ENCODE results near the gene APBA3.

The APBA3 gene

GRCh38 chr19:3785938-3786824 lies 24.7 kb upstream of the APBA3 start, which contains the start of gene MATK:
Gene MATK, minus strand, starts transcription at chr19:3786381. Its CDS starts 1,246 bp downstream, at chr19:3785135.
- no peak for DNase-seq

DNA sequence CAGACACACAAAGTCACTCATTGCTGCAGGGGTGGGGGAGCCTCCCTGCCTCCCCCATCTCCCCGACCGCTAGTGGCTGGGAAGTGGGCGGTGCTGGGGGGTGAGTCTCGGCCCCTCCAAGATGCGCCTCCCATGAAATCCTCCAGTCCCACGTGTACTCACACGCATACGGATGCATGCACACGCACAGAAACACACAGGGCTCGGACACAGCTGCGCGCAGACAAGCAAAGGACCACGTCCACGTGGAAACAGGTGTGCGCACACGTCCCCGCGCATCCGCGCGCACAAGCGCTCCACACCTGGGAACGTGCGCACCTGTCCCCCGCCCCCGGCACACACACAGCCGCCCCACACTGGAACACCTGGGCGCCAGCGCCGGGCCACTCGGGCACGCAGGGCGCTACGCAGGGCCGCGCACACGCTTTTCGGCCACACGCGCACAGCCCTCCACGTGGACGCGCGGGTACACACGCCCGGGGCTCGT lies 24.0 kb upstream of the APBA3 start:
- no peak for DNase-seq

GRCh38 chr19:3784607-3785450 lies 23.3 kb upstream of the APBA3 start:
- no peak for DNase-seq

GRCh38 chr19:3783660-3784584 lies 22.4 kb upstream of the APBA3 start:
- no peak for DNase-seq

GRCh38 chr19:3782903-3783302 lies 21.4 kb upstream of the APBA3 start:
- no peak for DNase-seq

DNA sequence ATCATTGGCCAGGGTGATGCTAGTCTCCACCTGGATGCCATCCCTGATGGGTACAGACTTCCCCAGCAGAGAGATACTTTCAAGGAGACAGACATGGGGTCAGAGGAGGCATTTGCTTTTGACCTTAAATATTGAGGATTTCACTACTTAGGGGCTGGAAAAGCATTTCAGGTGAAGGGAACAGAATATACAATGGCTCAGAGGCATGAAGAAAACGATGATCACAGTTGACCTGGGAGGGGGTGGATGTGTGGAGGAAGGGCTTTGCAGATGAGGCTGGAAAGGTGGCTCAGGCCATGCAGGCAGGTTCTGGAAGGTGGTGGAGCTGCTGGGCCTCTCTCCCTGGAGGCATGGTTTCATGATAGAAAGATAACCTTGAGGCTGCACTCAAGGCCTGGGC lies 20.8 kb upstream of the APBA3 start:
- no peak for DNase-seq

GRCh38 chr19:3781603-3782002 lies 20.1 kb upstream of the APBA3 start:
- DNase-seq, result no peak

DNA sequence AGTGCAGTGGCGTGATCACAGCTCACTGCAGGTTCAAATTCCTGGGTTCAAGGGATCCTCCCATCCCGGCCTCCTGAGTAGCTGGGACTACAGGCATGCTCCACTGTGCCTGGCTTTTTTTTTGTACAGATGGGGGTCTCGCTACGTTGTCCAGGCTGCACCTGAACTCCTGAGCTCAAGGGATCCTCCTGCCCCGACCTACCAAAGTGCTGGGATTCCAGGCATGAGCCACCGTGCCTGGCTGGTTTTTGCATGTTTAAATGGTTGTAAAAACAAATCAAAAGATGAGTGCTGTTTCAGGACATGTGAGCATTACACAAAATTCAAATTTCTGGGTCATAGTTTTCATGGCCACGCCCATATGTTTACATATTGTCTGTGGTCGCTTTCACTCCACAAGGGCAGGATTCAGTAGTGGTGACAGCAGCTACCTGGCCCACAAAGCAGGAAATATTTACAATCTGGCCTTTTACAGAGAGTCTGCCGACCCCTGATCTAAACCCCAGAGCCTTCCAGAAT lies 19.4 kb upstream of the APBA3 start:
- DNase-seq, result no peak

GRCh38 chr19:3778899-3779723 lies 17.6 kb upstream of the APBA3 start:
- DNase-seq, result no peak

DNA sequence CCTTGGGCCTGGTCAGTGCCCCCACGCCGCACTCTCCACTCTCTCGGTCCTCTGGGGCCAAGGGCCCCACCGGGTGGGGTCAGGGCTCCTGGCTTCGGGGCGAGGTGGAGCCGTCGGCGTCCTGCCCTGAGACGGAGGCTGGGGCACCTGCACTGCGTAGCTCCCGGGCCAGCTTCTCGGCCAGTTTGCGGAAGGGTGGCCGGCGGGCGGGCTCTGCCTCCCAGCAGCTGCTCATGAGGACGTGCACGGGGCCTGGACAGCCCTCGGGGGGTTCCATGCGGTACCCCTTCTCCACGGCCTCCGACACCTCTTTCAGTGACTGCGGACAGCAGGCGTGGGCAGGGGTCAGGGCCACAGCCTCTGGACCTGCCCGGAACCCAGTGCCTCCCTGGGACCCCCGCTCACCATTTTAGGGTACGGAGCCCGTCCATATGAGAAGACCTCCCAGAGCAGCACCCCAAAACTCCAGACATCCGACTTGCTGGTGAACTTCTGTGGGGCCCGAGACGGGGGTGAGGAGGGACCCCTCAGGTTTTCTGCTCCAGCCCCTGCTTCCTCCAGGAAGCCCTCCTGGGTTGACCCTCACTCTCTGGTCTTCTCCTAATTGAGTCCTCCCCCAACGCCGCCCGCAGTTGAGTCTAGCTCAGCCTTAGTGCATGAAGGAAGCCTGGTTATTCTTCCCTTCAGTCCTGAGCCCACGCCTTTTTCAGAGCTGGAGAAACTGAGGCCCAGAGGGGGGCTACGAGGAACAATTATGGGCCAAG lies 16.8 kb upstream of the APBA3 start:
- no peak for DNase-seq

DNA sequence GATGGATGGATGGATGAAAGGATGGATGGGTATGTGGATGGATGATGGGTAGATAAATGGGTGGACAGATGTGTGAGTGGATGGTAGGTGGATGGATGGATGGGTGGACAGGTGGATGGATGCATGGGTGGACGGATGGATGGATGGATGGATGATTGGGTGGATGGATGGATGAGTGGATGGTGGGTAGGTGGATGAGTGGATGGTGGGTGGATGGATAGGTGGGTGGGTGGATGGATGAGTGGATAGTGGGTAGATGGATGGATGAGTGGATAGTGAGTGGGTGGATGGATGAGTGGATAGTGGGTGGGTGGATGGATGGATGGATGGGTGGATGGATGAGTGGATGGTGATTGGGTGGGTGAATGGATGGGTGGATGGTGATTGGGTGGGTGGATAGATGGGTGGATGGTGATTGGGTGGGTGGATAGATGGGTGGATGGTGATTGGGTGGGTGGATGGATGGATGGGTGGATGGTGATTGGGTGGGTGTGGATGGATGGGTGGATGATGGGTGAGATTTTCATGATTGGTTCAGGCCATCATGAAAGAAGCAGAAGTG lies 15.1 kb upstream of the APBA3 start:
- no peak for DNase-seq

DNA sequence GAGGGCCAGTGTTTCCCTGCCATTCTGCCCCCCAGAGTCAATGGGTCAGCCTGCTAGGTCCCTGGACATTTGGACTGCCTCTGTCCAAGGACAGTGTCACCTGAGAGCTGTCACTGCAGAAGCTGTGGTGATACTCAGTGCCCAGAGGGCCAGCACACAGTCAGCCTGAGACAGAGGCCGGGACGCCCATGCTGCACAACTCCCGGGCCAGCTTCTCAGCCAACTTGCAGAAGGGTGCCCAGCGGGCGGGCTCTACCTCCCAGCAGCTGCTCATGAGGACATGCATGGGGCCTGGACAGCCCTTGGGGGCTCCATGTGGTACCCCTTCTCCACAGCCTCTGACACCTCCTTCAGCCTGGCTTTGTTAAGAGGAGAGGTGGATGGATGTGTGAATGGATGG lies 14.3 kb upstream of the APBA3 start:
- no peak for DNase-seq

GRCh38 chr19:3775374-3775711 lies 13.9 kb upstream of the APBA3 start:
- no peak for DNase-seq

GRCh38 chr19:3774621-3775373 lies 13.3 kb upstream of the APBA3 start:
- DNase-seq, result no peak

DNA sequence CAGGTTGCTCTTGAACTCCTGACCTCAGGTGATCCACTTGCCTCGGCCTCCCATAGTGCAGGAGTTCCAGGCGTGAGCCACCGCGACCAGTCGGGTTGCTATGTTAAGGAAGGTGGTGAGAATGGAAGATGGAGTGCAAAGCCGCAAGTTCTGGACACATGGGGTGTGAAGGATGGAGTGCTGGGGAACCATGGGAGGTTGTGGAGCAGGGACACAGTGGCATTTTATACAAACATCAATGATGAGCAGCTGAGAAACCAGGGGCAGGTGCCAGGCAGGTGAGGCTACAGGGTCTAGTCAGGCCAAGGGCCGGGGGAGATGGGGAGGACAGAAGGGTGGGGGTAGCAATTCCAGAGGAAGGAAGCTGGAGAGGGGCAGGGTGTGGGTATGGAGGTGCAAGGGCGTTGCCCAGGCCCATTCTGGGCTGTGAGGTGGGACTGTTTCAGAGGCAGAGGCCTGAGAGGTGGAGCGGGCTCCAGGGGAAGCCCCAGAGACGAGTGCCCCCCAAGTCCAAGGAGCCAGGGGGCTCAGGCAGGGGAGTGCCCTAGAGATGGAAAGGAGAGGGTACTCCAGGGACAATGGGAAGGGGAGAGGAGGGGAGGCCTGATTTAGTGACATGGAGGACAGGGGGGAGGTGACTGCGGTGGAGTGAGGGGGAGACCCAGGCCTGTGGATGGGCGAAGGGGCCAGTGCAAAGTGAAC lies 12.5 kb upstream of the APBA3 start:
- DNase-seq, result no peak

- DNase-seq, result no peak
Observed at GRCh38 chr19:3771906-3772455, 10.5 kb upstream of the APBA3 start, which contains the start of gene RAX2. Gene RAX2, minus strand, starts transcription at chr19:3772228. Its CDS starts 486 bp downstream, at chr19:3771742.

DNA sequence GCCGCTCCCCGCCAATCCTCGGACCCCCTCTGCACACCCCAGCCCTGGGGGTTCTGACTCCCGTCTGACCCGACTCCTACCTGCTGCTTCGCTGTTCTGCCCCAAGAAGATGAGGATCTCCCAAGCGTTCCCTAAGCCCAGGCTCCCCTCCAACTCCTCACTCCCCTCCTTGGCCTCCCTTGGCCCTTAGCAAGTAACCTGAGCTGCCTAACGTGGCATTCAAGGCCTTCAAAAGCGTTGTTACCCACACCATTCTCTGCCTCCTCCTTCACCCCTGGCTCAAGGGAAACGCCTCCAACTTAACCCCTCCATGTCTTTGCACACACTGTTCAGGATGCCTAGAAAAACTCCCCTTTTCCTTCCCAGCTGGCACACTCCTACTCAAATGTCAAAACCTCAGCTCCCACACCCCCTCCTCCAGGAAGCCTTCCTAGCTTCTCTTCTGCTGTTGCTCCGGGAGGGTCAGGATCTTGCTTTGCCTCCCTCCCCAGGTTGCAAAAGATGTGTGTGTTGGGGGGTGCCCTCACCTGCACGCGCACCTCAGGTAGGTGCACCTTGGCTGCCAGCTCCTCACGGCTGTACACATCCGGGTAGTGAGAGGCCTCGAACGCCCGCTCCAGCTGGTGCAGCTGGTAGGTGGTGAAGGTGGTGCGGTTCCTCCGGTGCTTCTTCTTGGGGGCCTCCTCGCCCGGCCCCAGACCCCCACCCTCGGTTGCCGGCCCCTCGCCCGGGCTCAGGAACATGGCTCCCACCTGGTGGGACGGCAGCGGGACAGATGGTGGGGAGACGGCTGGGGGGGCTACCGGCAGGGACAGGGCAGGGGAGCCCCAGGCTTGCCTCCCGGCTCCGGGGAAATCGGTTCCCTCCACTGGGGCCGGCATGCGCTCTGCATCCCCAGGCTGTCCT lies 9.8 kb upstream of the APBA3 start:
- DNase-seq, result no peak

All from cerebellar nuclear complex (tissue), 1 donor.